GM13977 (cell line): ENCODE measurements around the gene SLC14A1.

Source experiments
- DNase-seq: peaks from one replicate; pipeline ENCODE4 v3.0.0; 2012; ENCODE audit warnings: low spot score
- in situ Hi-C: fragments of 300-500 bp; cut with MboI; formaldehyde crosslinking; loops from one replicate; pipeline ENCODE4 v1.12.0; 2022; ENCODE audit warnings: low sequenced_read_pairs, low pct_unique_long_range_greater_than_20kb, mixed read lengths, inconsistent platforms; ENCODE audit not compliant: unreplicated experiment
- TF ChIP-seq, protein P1 (sequence below): IDR thresholded peaks from 2 replicates; pipeline ENCODE4 v1.5.1; 2012; ENCODE audit warnings: mild to moderate bottlenecking, control low read depth; ENCODE audit not compliant: insufficient read depth; ENCODE audit errors: extremely low read depth, missing control alignments

SLC14A1 gene

DNA sequence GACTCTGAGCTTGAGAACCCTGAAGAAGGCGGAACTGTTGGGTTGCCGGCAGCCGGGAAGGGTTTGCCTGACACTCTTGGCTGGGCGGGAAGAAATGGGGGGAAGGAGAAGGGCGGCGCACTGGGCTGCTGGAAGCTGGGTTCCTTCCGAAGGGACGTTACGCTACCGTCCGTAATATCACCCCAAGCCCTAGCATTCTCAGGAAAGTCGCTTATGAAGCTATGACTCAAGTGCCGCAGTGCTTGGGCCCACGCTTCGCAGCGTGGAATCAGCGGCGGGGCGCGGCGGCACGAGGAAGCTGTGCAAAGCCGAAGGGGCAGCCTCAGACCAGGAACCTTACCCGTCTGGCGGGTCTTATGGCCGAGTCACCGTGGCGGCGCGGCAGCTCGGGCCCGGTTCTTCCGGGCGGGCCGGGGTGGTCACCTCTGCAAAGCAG lies 51.3 kb downstream of the SLC14A1 start:
- TF ChIP-seq, protein P1, sequence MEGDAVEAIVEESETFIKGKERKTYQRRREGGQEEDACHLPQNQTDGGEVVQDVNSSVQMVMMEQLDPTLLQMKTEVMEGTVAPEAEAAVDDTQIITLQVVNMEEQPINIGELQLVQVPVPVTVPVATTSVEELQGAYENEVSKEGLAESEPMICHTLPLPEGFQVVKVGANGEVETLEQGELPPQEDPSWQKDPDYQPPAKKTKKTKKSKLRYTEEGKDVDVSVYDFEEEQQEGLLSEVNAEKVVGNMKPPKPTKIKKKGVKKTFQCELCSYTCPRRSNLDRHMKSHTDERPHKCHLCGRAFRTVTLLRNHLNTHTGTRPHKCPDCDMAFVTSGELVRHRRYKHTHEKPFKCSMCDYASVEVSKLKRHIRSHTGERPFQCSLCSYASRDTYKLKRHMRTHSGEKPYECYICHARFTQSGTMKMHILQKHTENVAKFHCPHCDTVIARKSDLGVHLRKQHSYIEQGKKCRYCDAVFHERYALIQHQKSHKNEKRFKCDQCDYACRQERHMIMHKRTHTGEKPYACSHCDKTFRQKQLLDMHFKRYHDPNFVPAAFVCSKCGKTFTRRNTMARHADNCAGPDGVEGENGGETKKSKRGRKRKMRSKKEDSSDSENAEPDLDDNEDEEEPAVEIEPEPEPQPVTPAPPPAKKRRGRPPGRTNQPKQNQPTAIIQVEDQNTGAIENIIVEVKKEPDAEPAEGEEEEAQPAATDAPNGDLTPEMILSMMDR, result no peak
- DNase-seq, result no peak
- in situ Hi-C loops, result no loop called here

DNA sequence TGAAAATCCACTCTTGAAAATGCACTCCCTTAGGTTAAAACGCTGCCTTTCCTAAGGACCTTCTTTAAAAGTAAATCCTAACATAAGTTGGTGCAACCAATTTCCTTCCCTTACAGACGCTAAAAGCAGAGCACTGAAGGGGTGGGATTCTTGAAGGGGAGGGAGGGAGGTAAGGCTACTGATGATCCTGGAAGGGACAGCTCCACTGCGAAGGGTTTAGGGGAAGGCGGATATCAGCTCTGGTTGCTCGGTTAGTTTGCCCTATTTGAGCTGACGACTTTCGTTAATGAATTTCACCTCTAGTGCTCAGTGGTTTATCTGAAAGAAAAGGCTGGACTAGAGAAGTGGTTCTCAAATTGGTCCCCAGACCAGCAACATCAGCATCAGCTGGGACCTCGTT lies 51.8 kb downstream of the SLC14A1 start:
- in situ Hi-C loops, result no loop called here
- TF ChIP-seq, protein P1, result no peak
- no peak for DNase-seq

GRCh38 chr18:45777393-45777792 lies 53.4 kb downstream of the SLC14A1 start:
- no peak for DNase-seq
- TF ChIP-seq, protein P1, result no peak
- in situ Hi-C loops, result no loop called here

GRCh38 chr18:45780568-45780967 lies 56.6 kb downstream of the SLC14A1 start:
- TF ChIP-seq, protein P1, result no peak
- DNase-seq, result no peak
- in situ Hi-C loops, result no loop called here

GRCh38 chr18:45782662-45783061 lies 58.7 kb downstream of the SLC14A1 start:
- no peak for DNase-seq
- TF ChIP-seq, protein P1, result no peak
- in situ Hi-C loops, result no loop called here

- no peak for DNase-seq
- in situ Hi-C loops, result no loop called here
- TF ChIP-seq, protein P1, result no peak
These were observed 59.4 kb downstream of the SLC14A1 start for GRCh38 chr18:45783097-45784075.
